WI38 (cell line): ENCODE data around the gene GALNTL6.

Experiments
- H3K4me3 ChIP-seq: 2 replicates; pipeline ENCODE4 v1.5.1; 2011; ENCODE audit warnings: low read depth, mild to moderate bottlenecking, control low read depth, low read length
- CTCF ChIP-seq: IDR thresholded peaks from 2 replicates; pipeline ENCODE4 v1.5.1; 2012; ENCODE audit warnings: low read depth, mild to moderate bottlenecking, control low read depth, low read length

Gene GALNTL6

DNA sequence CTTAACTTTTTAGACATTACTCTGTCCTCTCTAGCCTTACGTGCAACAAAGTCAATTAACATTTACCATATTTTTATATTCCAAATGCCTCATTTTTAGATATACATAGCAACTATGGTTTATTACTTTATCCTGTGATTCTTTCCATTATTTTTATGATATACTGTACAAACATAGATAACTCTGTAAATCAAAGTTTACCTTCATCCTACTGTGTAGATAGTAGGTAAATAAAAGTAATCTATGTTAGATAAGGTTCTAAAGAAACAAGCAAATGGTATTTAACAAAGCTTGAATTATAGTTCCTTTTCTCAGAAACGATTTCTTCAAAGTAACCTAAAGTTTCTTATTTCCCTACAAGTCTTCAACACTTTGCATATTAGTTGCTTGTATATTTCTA, 350.0 kb downstream of the GALNTL6 start:
- TF ChIP-seq CTCF, result no peak
- H3K4me3 ChIP-seq, result no peak overlapping the region

DNA sequence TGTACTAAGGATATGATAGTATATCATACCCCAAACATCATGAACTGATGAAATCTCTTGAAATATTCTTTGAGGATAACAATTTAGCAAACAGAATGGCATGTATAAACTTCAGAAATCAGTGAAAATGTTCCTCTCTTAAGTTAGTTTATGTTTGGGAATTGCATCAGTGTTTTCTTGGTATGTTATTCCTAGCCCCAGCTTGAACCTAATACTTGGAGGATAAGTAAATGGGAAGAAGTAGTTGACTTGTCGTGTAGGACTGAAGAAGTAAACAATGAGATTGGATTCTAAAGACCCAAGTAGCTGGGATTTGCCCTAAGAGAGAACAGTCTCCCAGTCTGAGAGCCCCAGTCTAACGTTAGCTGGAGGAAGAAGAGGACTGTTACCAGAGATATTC, 355.7 kb downstream of the GALNTL6 start:
- no peak overlapping the region for H3K4me3 ChIP-seq
- TF ChIP-seq CTCF, result no peak

- no peak for TF ChIP-seq CTCF
- no peak overlapping the region for H3K4me3 ChIP-seq
These were observed 356.7 kb downstream of the GALNTL6 start for GRCh38 chr4:172169871-172170270.

- H3K4me3 ChIP-seq, result no peak overlapping the region
- TF ChIP-seq CTCF, result no peak
These were observed 360.0 kb downstream of the GALNTL6 start for GRCh38 chr4:172173206-172173605.

- no peak for TF ChIP-seq CTCF
- H3K4me3 ChIP-seq, result no peak overlapping the region
These were observed 364.2 kb downstream of the GALNTL6 start for GRCh38 chr4:172177382-172177781.

GRCh38 chr4:172188248-172188988, 375.2 kb downstream of the GALNTL6 start:
- H3K4me3 ChIP-seq, result no peak overlapping the region
- TF ChIP-seq CTCF, result no peak

- no peak for TF ChIP-seq CTCF
- no peak overlapping the region for H3K4me3 ChIP-seq
These were observed 389.4 kb downstream of the GALNTL6 start for GRCh38 chr4:172202480-172203076.
